H9 (cell line): Measurements from ENCODE around the gene KAT5. TPM values are rescaled to one million over a fixed set of nuclear protein-coding genes. Genes with fewer than 3 reads are reported as not detected.

ENCODE experiments used
- DNase-seq: peaks from one replicate; pipeline ENCODE4 v3.0.0-alpha.2; 2017
- H2AFZ ChIP-seq: one replicate; pipeline ENCODE4 v1.6.1; 2013; ENCODE audit warnings: mild to moderate bottlenecking, low read length, control low read depth, moderate library complexity
- H2AK5ac ChIP-seq: 2 replicates; pipeline ENCODE4 v1.6.1; 2013; ENCODE audit warnings: low read length, control low read depth, mixed read lengths; ENCODE audit not compliant: insufficient read length
- H2BK120ac ChIP-seq: one replicate; pipeline ENCODE4 v1.6.1; 2013; ENCODE audit warnings: low read depth, mild to moderate bottlenecking, low read length, control low read depth, inconsistent platforms; ENCODE audit not compliant: poor library complexity, severe bottlenecking
- H2BK12ac ChIP-seq: 2 replicates; pipeline ENCODE4 v1.6.1; 2013; ENCODE audit warnings: low read length, control low read depth, mixed read lengths, low read depth; ENCODE audit not compliant: insufficient read length
- H2BK15ac ChIP-seq: 2 replicates; pipeline ENCODE4 v1.6.1; 2013; ENCODE audit warnings: low read depth, low read length, control low read depth
- H2BK20ac ChIP-seq: one replicate; pipeline ENCODE4 v1.6.1; 2013; ENCODE audit warnings: low read depth, mild to moderate bottlenecking, low read length, control low read depth, inconsistent platforms; ENCODE audit not compliant: poor library complexity, severe bottlenecking
- H2BK5ac ChIP-seq: 2 replicates; pipeline ENCODE4 v1.6.1; 2013; ENCODE audit warnings: low read length, control low read depth, mixed read lengths; ENCODE audit not compliant: insufficient read length
- H3K14ac ChIP-seq: 2 replicates; pipeline ENCODE4 v1.6.1; 2013; ENCODE audit warnings: low read length, control low read depth; ENCODE audit not compliant: insufficient read depth
- H3K18ac ChIP-seq: 2 replicates; pipeline ENCODE4 v1.6.1; 2013; ENCODE audit warnings: low read depth, mild to moderate bottlenecking, mixed read lengths, low read length, control low read depth; ENCODE audit not compliant: insufficient read length
- H3K23ac ChIP-seq: 2 replicates; pipeline ENCODE4 v1.6.1; 2013; ENCODE audit warnings: low read length, control low read depth, mixed read lengths, low read depth; ENCODE audit not compliant: insufficient read length
- H3K23me2 ChIP-seq: 2 replicates; pipeline ENCODE4 v1.6.1; 2013; ENCODE audit warnings: low read depth, mild to moderate bottlenecking, mixed read lengths, low read length, control low read depth; ENCODE audit not compliant: insufficient read length, poor library complexity, severe bottlenecking
- H3K27ac ChIP-seq: 2 replicates; pipeline ENCODE4 v1.5.1; 2013; ENCODE audit warnings: low read length, control low read depth, mixed read lengths, low read depth; ENCODE audit not compliant: insufficient read length
- H3K27me3 ChIP-seq: 2 replicates; pipeline ENCODE4 v1.6.1; 2013; ENCODE audit warnings: low read length, control low read depth, inconsistent platforms; ENCODE audit not compliant: insufficient read depth
- H3K4ac ChIP-seq: 2 replicates; pipeline ENCODE4 v1.6.1; 2013; ENCODE audit warnings: low read depth, mild to moderate bottlenecking, control low read depth, inconsistent platforms, low read length, moderate library complexity
- H3K4me1 ChIP-seq: 2 replicates; pipeline ENCODE4 v1.6.1; 2013; ENCODE audit warnings: low read length, control low read depth, inconsistent platforms; ENCODE audit not compliant: insufficient read depth
- H3K4me2 ChIP-seq: 2 replicates; pipeline ENCODE4 v1.6.1; 2013; ENCODE audit warnings: low read length, control low read depth, mixed read lengths; ENCODE audit not compliant: insufficient read length, insufficient read depth
- H3K56ac ChIP-seq: 2 replicates; pipeline ENCODE4 v1.6.1; 2013; ENCODE audit warnings: low read depth, mild to moderate bottlenecking, mixed read lengths, low read length, control low read depth; ENCODE audit not compliant: insufficient read length
- H3K79me1 ChIP-seq: 2 replicates; pipeline ENCODE4 v1.6.1; 2013; ENCODE audit warnings: low read depth, mild to moderate bottlenecking, moderate library complexity, low read length, control low read depth, inconsistent platforms; ENCODE audit not compliant: insufficient read depth, poor library complexity, severe bottlenecking
- H3K79me2 ChIP-seq: 2 replicates; pipeline ENCODE4 v1.6.1; 2013; ENCODE audit warnings: low read length, control low read depth, inconsistent platforms; ENCODE audit not compliant: insufficient read depth
- H3K9ac ChIP-seq: 2 replicates; pipeline ENCODE4 v1.6.1; 2013; ENCODE audit warnings: low read length, control low read depth, mixed read lengths; ENCODE audit not compliant: insufficient read length; ENCODE audit errors: extremely low read depth
- H3K9me3 ChIP-seq: one replicate; pipeline ENCODE4 v1.6.1; 2013; ENCODE audit warnings: low read depth, low read length, inconsistent platforms; ENCODE audit not compliant: control insufficient read depth
- H3T11ph ChIP-seq: one replicate; pipeline ENCODE4 v1.6.1; 2013; ENCODE audit warnings: mild to moderate bottlenecking, low read length, control low read depth, inconsistent platforms
- H4K20me1 ChIP-seq: one replicate; pipeline ENCODE4 v1.6.1; 2013; ENCODE audit not compliant: control insufficient read depth, insufficient read length, insufficient read depth
- H4K5ac ChIP-seq: 2 replicates; pipeline ENCODE4 v1.6.1; 2013; ENCODE audit warnings: low read depth, mild to moderate bottlenecking, mixed read lengths, low read length, control low read depth; ENCODE audit not compliant: insufficient read length
- H4K8ac ChIP-seq: replicated peaks from 2 replicates; pipeline ENCODE4 v1.6.1; 2013; ENCODE audit warnings: low read length, control low read depth, mixed read lengths, low read depth; ENCODE audit not compliant: insufficient read length
- H4K91ac ChIP-seq: 2 replicates; pipeline ENCODE4 v1.6.1; 2013; ENCODE audit warnings: low read depth, mild to moderate bottlenecking, moderate library complexity, mixed read lengths, low read length, control low read depth; ENCODE audit not compliant: insufficient read length
- H3K27ac Mint-ChIP-seq, 3 experiments: 2 replicates in 2 of 3; 3 replicates in 1 of 3; pipeline ENCODE4 v1.8.0; 2020 to 2021; ENCODE audit warnings: mixed read lengths in 3 of 3, mild to moderate bottlenecking in 1 of 3, moderate library complexity in 1 of 3
- H3K27me3 Mint-ChIP-seq: 2 replicates; pipeline ENCODE4 v1.8.0; 2021; ENCODE audit warnings: low read depth, mild to moderate bottlenecking, moderate library complexity, mixed read lengths
- H3K36me3 Mint-ChIP-seq, 3 experiments: 2 replicates in 2 of 3; 3 replicates in 1 of 3; pipeline ENCODE4 v1.8.0; 2020 to 2021; ENCODE audit warnings: low read depth in 3 of 3, mixed read lengths in 3 of 3; ENCODE audit not compliant: insufficient read depth in 1 of 3
- H3K4me1 Mint-ChIP-seq, 2 experiments: 2 replicates each; pipeline ENCODE4 v1.8.0; 2020; ENCODE audit warnings: mixed read lengths in 2 of 2
- H3K4me3 Mint-ChIP-seq, 2 experiments: 2 replicates in 1 of 2; 3 replicates in 1 of 2; pipeline ENCODE4 v1.8.0; 2020 to 2021; ENCODE audit warnings: mild to moderate bottlenecking in 2 of 2, mixed read lengths in 2 of 2, moderate library complexity in 1 of 2
- H3K9me3 Mint-ChIP-seq, 2 experiments: 2 replicates in 1 of 2; 3 replicates in 1 of 2; pipeline ENCODE4 v1.8.0; 2020; ENCODE audit warnings: mild to moderate bottlenecking in 2 of 2, mixed read lengths in 2 of 2, moderate library complexity in 1 of 2
- CTCF ChIP-seq: fragments of 200-600 bp; sonication (generic); conservative IDR thresholded peaks from 3 replicates; pipeline ENCODE4 v1.8.0; 2021; ENCODE audit warnings: antibody characterized with exemption, mild to moderate bottlenecking
- WGBS: extraction: QIAGEN DNeasy Blood & Tissue Kit; methylation state at CpG from one replicate; pipeline ENCODE4 v1.1.7; 2013; ENCODE audit warnings: missing lambda C conversion rate, low lambda C conversion rate, mixed read lengths; ENCODE audit not compliant: insufficient read length; ENCODE audit errors: extremely low coverage; 5-methylcytosine and 5-hydroxymethylcytosine counted together
- total RNA-seq: library from RNA; stranded (reverse); gene quantifications from 2 replicates; pipeline ENCODE4 v1.2.1, GENCODE V29; 2021

The KAT5 gene
- total RNA-seq, 1 experiment from 2014 or later, result 56.7 TPM

DNA sequence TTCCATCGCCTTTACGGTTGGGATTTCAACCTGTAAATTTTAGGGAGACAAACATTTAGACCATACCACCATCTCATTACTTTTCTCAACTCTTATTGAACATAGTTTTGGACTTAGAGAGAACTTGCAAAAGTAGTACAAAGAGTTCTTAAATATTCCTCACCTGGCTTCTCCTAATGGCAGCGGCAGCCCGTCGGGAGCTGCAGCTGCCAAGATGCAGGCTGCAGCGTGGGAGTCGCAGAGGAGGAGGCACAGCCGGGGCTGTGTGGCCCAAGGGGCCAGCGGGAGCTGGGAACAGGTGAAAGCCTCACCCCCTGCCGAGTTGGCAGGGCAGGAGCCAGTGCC, 31.6 kb downstream of the KAT5 start:
- H3K23me2 ChIP-seq, result no peaks in the 10 kb centered on the region
- WGBS, result no CpG with 5 or more reads among the region's 10 CpGs
- H3K56ac ChIP-seq, result no peak overlapping the region
- Mint-ChIP-seq H3K4me3 (no peak overlapping the region), H3K9me3 (peaks cover 3 to 11% of the 10 kb centered on the region in 2 experiments; a peak in 4 of 5 replicates), H3K27me3 (peaks cover 45% of the 10 kb centered on the region), H3K4me1 (no peaks in the 10 kb centered on the region), H3K27ac (no peak overlapping the region), H3K36me3 (no peaks in the 10 kb centered on the region)
- H3T11ph ChIP-seq, result no peak overlapping the region
- H3K27me3 ChIP-seq, result no peaks in the 10 kb centered on the region
- H3K9ac ChIP-seq, result no peak overlapping the region
- H3K9me3 ChIP-seq, result no peaks in the 10 kb centered on the region
- H3K79me1 ChIP-seq, result no peaks in the 10 kb centered on the region
- no peak overlapping the region for H2BK12ac ChIP-seq
- no peak overlapping the region for H4K5ac ChIP-seq
- no peak overlapping the region for H4K91ac ChIP-seq
- TF ChIP-seq CTCF, result no peak
- no peak overlapping the region for H2BK5ac ChIP-seq
- no peak overlapping the region for H3K14ac ChIP-seq
- no peak overlapping the region for H3K4ac ChIP-seq
- no peak overlapping the region for H3K23ac ChIP-seq
- no peak overlapping the region for H3K18ac ChIP-seq
- no peak overlapping the region for H2BK120ac ChIP-seq
- no peak overlapping the region for H3K4me2 ChIP-seq
- H3K4me1 ChIP-seq, result no peaks in the 10 kb centered on the region
- no peaks in the 10 kb centered on the region for H4K20me1 ChIP-seq
- no peak overlapping the region for H2BK20ac ChIP-seq
- H2AFZ ChIP-seq, result no peak overlapping the region
- H3K79me2 ChIP-seq, result no peaks in the 10 kb centered on the region
- DNase-seq, result no peak
- no peak overlapping the region for H3K27ac ChIP-seq
- no peak overlapping the region for H4K8ac ChIP-seq
- no peak overlapping the region for H2BK15ac ChIP-seq
- H2AK5ac ChIP-seq, result no peak overlapping the region
